ENCODE measurements around the gene GRK6. TPM values are rescaled to one million over a fixed set of nuclear protein-coding genes. Genes with fewer than 3 reads are reported as not detected.

GRK6 gene
- total and polyA plus RNA-seq, 11 donors: 6.8 to 33.2 (median 17.3) TPM

DNA sequence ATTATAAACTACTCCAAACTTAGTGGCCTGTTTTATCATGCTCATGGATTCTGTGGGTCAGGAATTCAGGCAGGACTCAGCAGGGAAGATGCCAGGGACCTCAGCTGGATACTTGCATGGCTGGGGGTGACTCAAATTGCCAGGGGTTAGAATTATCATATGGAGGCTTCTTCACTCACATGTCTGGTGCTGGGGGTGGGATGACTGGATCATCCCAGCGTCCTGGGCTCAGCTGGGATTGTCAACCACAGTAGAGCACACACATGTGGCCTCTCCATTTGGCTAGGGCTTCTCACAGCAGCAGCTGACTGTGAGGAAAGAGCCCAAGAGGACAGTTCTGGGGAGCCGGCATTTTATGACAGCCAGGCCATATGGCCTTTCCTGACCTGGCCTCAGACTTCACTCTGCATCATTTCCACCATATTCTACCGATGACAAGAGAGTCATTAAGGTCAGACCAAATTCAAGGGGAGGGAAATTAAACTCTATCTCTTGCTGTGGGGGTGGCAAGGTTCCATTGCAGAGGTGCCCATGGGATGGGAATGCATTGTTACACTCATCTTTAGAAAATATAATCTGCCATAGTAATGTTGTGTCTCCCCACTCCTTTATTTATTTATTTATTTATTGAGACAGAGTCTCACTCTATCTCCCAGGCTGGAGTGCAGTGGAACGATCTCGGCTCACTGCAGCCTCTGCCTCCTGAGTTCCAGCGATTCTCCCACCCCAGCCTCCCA, 5.2 kb upstream of the GRK6 start:
- 79 to 86% (median 81%) methylated on average over 5 to 6 of the region's 6 CpGs for WGBS, 4 donors
- Histone ChIP-seq H3K27ac (no peak overlapping the region), H3K36me3 (no peaks in the 10 kb centered on the region), H3K4me1 (peaks cover 0 to 26% (median 5%) of the 10 kb centered on the region in 12 donors), H3K4me3 (no peak overlapping the region), H3K9me3 (no peaks in the 10 kb centered on the region), H3K27me3 (no peaks in the 10 kb centered on the region)
- no peak for TF ChIP-seq POLR2A (IDR thresholded peaks at IDR 0.05)
- TF ChIP-seq, protein P1, sequence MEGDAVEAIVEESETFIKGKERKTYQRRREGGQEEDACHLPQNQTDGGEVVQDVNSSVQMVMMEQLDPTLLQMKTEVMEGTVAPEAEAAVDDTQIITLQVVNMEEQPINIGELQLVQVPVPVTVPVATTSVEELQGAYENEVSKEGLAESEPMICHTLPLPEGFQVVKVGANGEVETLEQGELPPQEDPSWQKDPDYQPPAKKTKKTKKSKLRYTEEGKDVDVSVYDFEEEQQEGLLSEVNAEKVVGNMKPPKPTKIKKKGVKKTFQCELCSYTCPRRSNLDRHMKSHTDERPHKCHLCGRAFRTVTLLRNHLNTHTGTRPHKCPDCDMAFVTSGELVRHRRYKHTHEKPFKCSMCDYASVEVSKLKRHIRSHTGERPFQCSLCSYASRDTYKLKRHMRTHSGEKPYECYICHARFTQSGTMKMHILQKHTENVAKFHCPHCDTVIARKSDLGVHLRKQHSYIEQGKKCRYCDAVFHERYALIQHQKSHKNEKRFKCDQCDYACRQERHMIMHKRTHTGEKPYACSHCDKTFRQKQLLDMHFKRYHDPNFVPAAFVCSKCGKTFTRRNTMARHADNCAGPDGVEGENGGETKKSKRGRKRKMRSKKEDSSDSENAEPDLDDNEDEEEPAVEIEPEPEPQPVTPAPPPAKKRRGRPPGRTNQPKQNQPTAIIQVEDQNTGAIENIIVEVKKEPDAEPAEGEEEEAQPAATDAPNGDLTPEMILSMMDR (IDR thresholded peaks at IDR 0.05): no peak
- DNase-seq: no peak
- ATAC-seq: no peak
- intact Hi-C loops (cut with DNase I): no loop called here

DNA sequence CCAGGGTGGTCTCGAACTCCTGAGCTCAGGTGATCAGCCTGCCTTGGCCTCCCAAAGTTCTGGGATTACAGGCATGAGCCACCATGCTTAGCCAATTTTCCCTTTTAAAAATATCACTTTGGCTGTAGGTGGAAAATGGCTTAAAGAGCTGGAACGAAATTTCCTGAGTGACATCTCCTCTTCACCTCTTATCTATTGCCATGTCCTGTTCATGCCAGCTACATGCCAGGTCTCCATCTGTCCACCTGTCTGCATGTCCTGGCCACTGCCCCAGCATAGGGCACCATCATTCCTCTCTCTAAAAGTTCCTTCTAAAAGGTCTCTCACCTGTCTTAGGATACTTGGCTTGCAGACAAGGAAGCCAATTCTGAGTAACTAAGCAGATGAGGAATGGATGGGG, 2.8 kb upstream of the GRK6 start:
- no peak for ATAC-seq
- TF ChIP-seq, protein P1 (IDR thresholded peaks at IDR 0.05): no peak
- TF ChIP-seq POLR2A (IDR thresholded peaks at IDR 0.05): no peak
- 87 to 94% (median 91%) methylated on average over 2 of the region's 2 CpGs for WGBS, 4 donors
- Histone ChIP-seq H3K4me1 (peaks cover 0 to 36% (median 21%) of the 10 kb centered on the region in 12 donors), H3K4me3 (no peak overlapping the region), H3K27me3 (no peaks in the 10 kb centered on the region), H3K36me3 (no peaks in the 10 kb centered on the region), H3K9me3 (no peaks in the 10 kb centered on the region), H3K27ac (no peak overlapping the region)
- DNase-seq: no peak
- intact Hi-C loops (cut with DNase I): no loop called here

GRCh38 chr5:177425196-177425800, 1.2 kb upstream of the GRK6 start:
- Histone ChIP-seq H3K9me3 (no peaks in the 10 kb centered on the region), H3K36me3 (peaks cover 0 to 1% (median 0%) of the 10 kb centered on the region in 9 donors), H3K27ac (peak overlapping the region; percentile 77 to 98 (median 94)), H3K4me1 (peaks cover 0 to 43% (median 23%) of the 10 kb centered on the region in 12 donors), H3K4me3 (peak overlapping the region; percentile 42 to 95 (median 62)), H3K27me3 (no peaks in the 10 kb centered on the region)
- no peak for TF ChIP-seq POLR2A (IDR thresholded peaks at IDR 0.05)
- TF ChIP-seq, protein P1 (IDR thresholded peaks at IDR 0.05): no peak
- ATAC-seq (no peak), DNase-seq (peak in 1 of 5 donors; percentile 53)
- 37 to 46% (median 41%) methylated on average over 12 to 13 of the region's 13 CpGs for WGBS, 4 donors
- intact Hi-C loops (cut with DNase I): no loop called here

All from heart left ventricle (tissue), 16 donors.